Activated T-cell treated with anti-CD3 and anti-CD28 coated beads, Interleukin-2, amount 50 U/mL, for 1 hour (primary cell): ENCODE data around the gene FCHO2.

ENCODE experiments used
- DNase-seq: peaks from one replicate; pipeline ENCODE4 v3.0.0-alpha.2; 2020

FCHO2 gene

DNA sequence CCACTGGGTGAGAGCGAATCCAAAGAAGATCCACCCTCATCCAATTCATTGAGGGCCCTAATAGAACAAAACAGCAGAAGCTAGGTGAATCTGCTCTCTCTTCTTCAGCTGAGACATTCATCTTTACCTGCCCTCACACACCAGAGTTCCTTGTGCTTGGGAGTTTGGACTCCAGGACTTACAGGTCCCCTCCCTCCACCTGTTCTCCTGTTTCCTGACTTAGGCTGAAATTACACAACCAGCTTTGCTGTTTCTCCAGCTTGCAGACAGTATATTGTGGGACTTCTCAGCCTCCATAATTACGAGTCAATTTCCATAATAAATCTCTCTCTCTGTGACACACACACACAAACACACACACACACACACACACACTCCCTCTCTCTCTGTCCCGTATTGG, 183.6 kb downstream of the FCHO2 start:
- DNase-seq, result no peak
